Endodermal cell (in vitro differentiated cells): ENCODE measurements around the gene SLC9A5. TPM values are rescaled to one million over a fixed set of nuclear protein-coding genes. Genes with fewer than 3 reads are reported as not detected.

Experiments used
- DNase-seq: peaks from one replicate; pipeline ENCODE4 v3.0.0-alpha.2; 2017
- H3K27ac ChIP-seq: 2 replicates; pipeline ENCODE4 v1.5.1; 2013; ENCODE audit warnings: mild to moderate bottlenecking, low read depth, low read length, moderate library complexity
- H3K27me3 ChIP-seq: 2 replicates; pipeline ENCODE4 v1.6.1; 2013; ENCODE audit warnings: mild to moderate bottlenecking, low read length, moderate library complexity; ENCODE audit not compliant: insufficient read depth, control insufficient read depth, poor library complexity, severe bottlenecking
- H3K36me3 ChIP-seq: 2 replicates; pipeline ENCODE4 v1.7.0; 2013; ENCODE audit warnings: mild to moderate bottlenecking, low read length, moderate library complexity; ENCODE audit not compliant: control insufficient read depth, insufficient read depth
- H3K4me1 ChIP-seq: one replicate; pipeline ENCODE4 v1.7.0; 2013; ENCODE audit warnings: low read length; ENCODE audit not compliant: control insufficient read depth, insufficient read depth
- H3K4me3 ChIP-seq: 2 replicates; pipeline ENCODE4 v1.5.1; 2013; ENCODE audit warnings: mild to moderate bottlenecking, low read length, moderate library complexity
- H3K9ac ChIP-seq: 2 replicates; pipeline ENCODE4 v1.6.1; 2013; ENCODE audit warnings: mild to moderate bottlenecking, low read length, moderate library complexity; ENCODE audit not compliant: poor library complexity, severe bottlenecking; ENCODE audit errors: extremely low read depth
- H3K9me3 ChIP-seq: 2 replicates; pipeline ENCODE4 v1.6.1; 2013; ENCODE audit warnings: mild to moderate bottlenecking, low read length, moderate library complexity; ENCODE audit not compliant: control insufficient read depth
- H3K27ac Mint-ChIP-seq: 2 replicates; pipeline ENCODE4 v1.8.0; 2020; ENCODE audit warnings: mixed read lengths
- H3K27me3 Mint-ChIP-seq: 2 replicates; pipeline ENCODE4 v1.8.0; 2021; ENCODE audit warnings: mild to moderate bottlenecking, mixed read lengths; ENCODE audit not compliant: insufficient read depth
- H3K36me3 Mint-ChIP-seq: 2 replicates; pipeline ENCODE4 v1.8.0; 2020; ENCODE audit warnings: low read depth, mixed read lengths
- H3K4me1 Mint-ChIP-seq: 2 replicates; pipeline ENCODE4 v1.8.0; 2020; ENCODE audit warnings: mixed read lengths
- H3K4me3 Mint-ChIP-seq: 2 replicates; pipeline ENCODE4 v1.8.0; 2020; ENCODE audit warnings: mild to moderate bottlenecking, moderate library complexity, mixed read lengths
- H3K9me3 Mint-ChIP-seq: 2 replicates; pipeline ENCODE4 v1.8.0; 2020; ENCODE audit warnings: mild to moderate bottlenecking, mixed read lengths
- CTCF ChIP-seq: fragments of 200-600 bp; sonication (generic); conservative IDR thresholded peaks from 2 replicates; pipeline ENCODE4 v1.5.0; 2021; ENCODE audit warnings: antibody characterized with exemption, mild to moderate bottlenecking
- WGBS, 2 experiments: methylation state at CpG; one replicate each; pipeline versions ENCODE4 v1.1.5 to v1.1.7; 2013; ENCODE audit warnings: missing lambda C conversion rate in 2 of 2, mixed read lengths in 1 of 2; ENCODE audit not compliant: insufficient coverage in 1 of 2, insufficient read length in 1 of 2; 5-methylcytosine and 5-hydroxymethylcytosine counted together
- total RNA-seq, 2 donors: library from RNA; stranded (reverse); fragmentation: NEBNext Ultra II Directional in 1 of 2; extraction: Animal tissue kit (Norgen Biotek cat#: 25700) in 1 of 2; gene quantifications; 2 replicates in 1 of 2; 3 replicates in 1 of 2; pipeline ENCODE4 v1.2.1, GENCODE V29; 2021

SLC9A5 gene
- total RNA-seq, 2 donors from 2014 or later: 8.9 to 9.0 TPM

- Histone ChIP-seq H3K36me3 (peaks cover 4% of the 10 kb centered on the region), H3K9me3 (no peaks in the 10 kb centered on the region), H3K27me3 (no peaks in the 10 kb centered on the region), H3K9ac (no peak overlapping the region), H3K4me3 (no peak overlapping the region), H3K27ac (no peak overlapping the region), H3K4me1 (peaks cover 5% of the 10 kb centered on the region)
- H3K27ac Mint-ChIP-seq: no peak overlapping the region
- no peaks in the 10 kb centered on the region for H3K9me3 Mint-ChIP-seq
- TF ChIP-seq CTCF: no peak
- H3K27me3 Mint-ChIP-seq: peaks cover 28% of the 10 kb centered on the region
- WGBS, 2 experiments: 87 to 89% methylated on average over 4 to 8 of the region's 8 CpGs
- no peaks in the 10 kb centered on the region for H3K36me3 Mint-ChIP-seq
- H3K4me1 Mint-ChIP-seq: peaks cover 8% of the 10 kb centered on the region
- DNase-seq: no peak
- no peak overlapping the region for H3K4me3 Mint-ChIP-seq
Measured at GRCh38 chr16:67209565-67209964, 39.2 kb upstream of the SLC9A5 start.

- Histone ChIP-seq H3K27ac (no peak overlapping the region), H3K27me3 (no peaks in the 10 kb centered on the region), H3K9ac (no peak overlapping the region), H3K9me3 (no peaks in the 10 kb centered on the region), H3K4me3 (no peak overlapping the region), H3K36me3 (peaks cover 4% of the 10 kb centered on the region), H3K4me1 (peaks cover 5% of the 10 kb centered on the region)
- Mint-ChIP-seq H3K4me1 (peaks cover 8% of the 10 kb centered on the region), H3K36me3 (no peaks in the 10 kb centered on the region), H3K9me3 (no peaks in the 10 kb centered on the region), H3K4me3 (no peak overlapping the region), H3K27me3 (peaks cover 32% of the 10 kb centered on the region), H3K27ac (no peak overlapping the region)
- TF ChIP-seq CTCF: no peak
- DNase-seq: peak; percentile 65
- WGBS, 2 experiments: 90 to 96% methylated on average over 16 to 25 of the region's 25 CpGs
Measured at GRCh38 chr16:67210069-67210937, 38.5 kb upstream of the SLC9A5 start.

GRCh38 chr16:67211674-67212073, 37.1 kb upstream of the SLC9A5 start:
- H3K36me3 ChIP-seq: no peaks in the 10 kb centered on the region
- H3K27ac Mint-ChIP-seq: no peak overlapping the region
- H3K9ac ChIP-seq: no peak overlapping the region
- no peaks in the 10 kb centered on the region for H3K9me3 Mint-ChIP-seq
- TF ChIP-seq CTCF: no peak
- DNase-seq: no peak
- no peaks in the 10 kb centered on the region for H3K9me3 ChIP-seq
- H3K27ac ChIP-seq: no peak overlapping the region
- no peak overlapping the region for H3K4me3 ChIP-seq
- peaks cover 46% of the 10 kb centered on the region for H3K27me3 Mint-ChIP-seq
- no peak overlapping the region for H3K4me3 Mint-ChIP-seq
- WGBS, 2 experiments: 81 to 88% methylated on average over 6 to 7 of the region's 7 CpGs
- no peaks in the 10 kb centered on the region for H3K36me3 Mint-ChIP-seq
- peaks cover 2% of the 10 kb centered on the region for H3K4me1 ChIP-seq
- peaks cover 7% of the 10 kb centered on the region for H3K4me1 Mint-ChIP-seq
- H3K27me3 ChIP-seq: no peaks in the 10 kb centered on the region
